ENCODE results near the gene ANTXR1.
"Not testable (repeated sequence)": the region's sequence is repeated elsewhere in the genome, so short reads cannot be mapped to it uniquely, and the experiment has no call there.

The ANTXR1 gene

GRCh38 chr2:69243652-69244051, 230.7 kb downstream of the ANTXR1 start:
- no peak for DNase-seq

- no peak for DNase-seq
Observed at GRCh38 chr2:69244882-69245281, 231.9 kb downstream of the ANTXR1 start.

GRCh38 chr2:69247583-69247982, 234.6 kb downstream of the ANTXR1 start:
- no peak for DNase-seq

GRCh38 chr2:69248232-69248631, 235.3 kb downstream of the ANTXR1 start:
- no peak for DNase-seq

GRCh38 chr2:69250981-69251380, 238.0 kb downstream of the ANTXR1 start:
- no peak for DNase-seq

GRCh38 chr2:69251943-69252342, 239.0 kb downstream of the ANTXR1 start:
- no peak for DNase-seq

- DNase-seq = no peak
Observed at GRCh38 chr2:69253112-69253511, 240.1 kb downstream of the ANTXR1 start.

GRCh38 chr2:69253611-69254301, 240.8 kb downstream of the ANTXR1 start:
- no peak for DNase-seq

- DNase-seq = no peak
Observed at GRCh38 chr2:69255760-69256159, 242.8 kb downstream of the ANTXR1 start.

GRCh38 chr2:69259994-69260591, 247.1 kb downstream of the ANTXR1 start:
- DNase-seq = not testable (repeated sequence)

GRCh38 chr2:69260666-69261065, 247.7 kb downstream of the ANTXR1 start:
- no peak for DNase-seq

- no peak for DNase-seq
Observed at GRCh38 chr2:69269330-69269729, 256.4 kb downstream of the ANTXR1 start.

GRCh38 chr2:69271831-69272257, 258.9 kb downstream of the ANTXR1 start:
- no peak for DNase-seq

GRCh38 chr2:69272803-69273471, 260.0 kb downstream of the ANTXR1 start:
- no peak for DNase-seq

- DNase-seq = no peak
Observed at GRCh38 chr2:69275490-69275889, 262.5 kb downstream of the ANTXR1 start.

- DNase-seq = no peak
Observed at GRCh38 chr2:69278366-69278765, 265.4 kb downstream of the ANTXR1 start.

GRCh38 chr2:69279211-69279610, 266.2 kb downstream of the ANTXR1 start:
- DNase-seq = no peak

GRCh38 chr2:69279931-69280681, 267.1 kb downstream of the ANTXR1 start:
- no peak for DNase-seq

- no peak for DNase-seq
Observed at GRCh38 chr2:69280796-69281412, 267.9 kb downstream of the ANTXR1 start.

GRCh38 chr2:69285379-69285894, 272.5 kb downstream of the ANTXR1 start:
- no peak for DNase-seq

- no peak for DNase-seq
Observed at GRCh38 chr2:69287544-69287943, 274.6 kb downstream of the ANTXR1 start.

- no peak for DNase-seq
Observed at GRCh38 chr2:69288429-69288828, 275.4 kb downstream of the ANTXR1 start.
